Stromal cell of bone marrow (primary cell): ENCODE data around the gene PARL.

Source experiments
- DNase-seq: peaks from one replicate; pipeline ENCODE4 v3.0.0-alpha.2; 2012; ENCODE audit warnings: low read depth

PARL gene

GRCh38 chr3:183854318-183855035 lies 30.2 kb downstream of the PARL start:
- DNase-seq: no peak

GRCh38 chr3:183845608-183846288 lies 38.9 kb downstream of the PARL start:
- DNase-seq: no peak

GRCh38 chr3:183845090-183845489 lies 39.6 kb downstream of the PARL start:
- DNase-seq: no peak

GRCh38 chr3:183844606-183845005 lies 40.1 kb downstream of the PARL start:
- DNase-seq: peak; percentile 46

- DNase-seq: no peak
Observed at GRCh38 chr3:183839751-183840150, 44.9 kb downstream of the PARL start.

GRCh38 chr3:183837894-183838293 lies 46.8 kb downstream of the PARL start:
- DNase-seq: no peak

GRCh38 chr3:183837390-183837789 lies 47.3 kb downstream of the PARL start:
- DNase-seq: no peak

- DNase-seq: no peak
Observed at GRCh38 chr3:183833516-183833915, 51.2 kb downstream of the PARL start.

- no peak for DNase-seq
Observed at GRCh38 chr3:183830187-183830586, 54.5 kb downstream of the PARL start.

- no peak for DNase-seq
Observed at GRCh38 chr3:183829466-183829865, 55.2 kb downstream of the PARL start.

GRCh38 chr3:183828538-183828870 lies 56.2 kb downstream of the PARL start:
- DNase-seq: no peak

- DNase-seq: no peak
Observed at GRCh38 chr3:183827809-183828537, 56.7 kb downstream of the PARL start.

GRCh38 chr3:183826448-183827250 lies 58.0 kb downstream of the PARL start:
- no peak for DNase-seq

GRCh38 chr3:183825456-183826161 lies 59.1 kb downstream of the PARL start, which contains the start of gene MAP6D1:
MAP6D1 (minus strand) TSS chr3:183825577; CDS start chr3:183825547, 30 bp downstream.
- no peak for DNase-seq

GRCh38 chr3:183824761-183825455 lies 59.8 kb downstream of the PARL start:
- DNase-seq: no peak

GRCh38 chr3:183823963-183824362 lies 60.7 kb downstream of the PARL start:
- no peak for DNase-seq

- no peak for DNase-seq
Observed at GRCh38 chr3:183822631-183823030, 62.0 kb downstream of the PARL start.

GRCh38 chr3:183819831-183820230 lies 64.8 kb downstream of the PARL start:
- no peak for DNase-seq

GRCh38 chr3:183818706-183819624 lies 65.7 kb downstream of the PARL start:
- DNase-seq: no peak
